Neural cell (in vitro differentiated cells): ENCODE measurements around the gene RNF121. TPM values are rescaled to one million over a fixed set of nuclear protein-coding genes. Genes with fewer than 3 reads are reported as not detected.

Experiments
- H2AFZ ChIP-seq: fragments of 200-600, 300-800 bp; sonication (generic), shearing (Covaris generic); 2 replicates; pipeline ENCODE4 v1.6.0; 2014; ENCODE audit warnings: low read depth, mild to moderate bottlenecking, antibody characterized with exemption, low read length, moderate library complexity
- H3F3A ChIP-seq: fragments of 200-600 bp; shearing (Covaris generic); 2 replicates; pipeline ENCODE4 v1.6.1; 2016; ENCODE audit warnings: mild to moderate bottlenecking, moderate library complexity, mixed read lengths, antibody characterized with exemption, low read length; ENCODE audit not compliant: insufficient read depth, poor library complexity, severe bottlenecking
- H3K27ac ChIP-seq: fragments of 200-600, 300-800 bp; sonication (generic), shearing (Covaris generic); 2 replicates; pipeline ENCODE4 v1.5.1; 2014; ENCODE audit warnings: mild to moderate bottlenecking, low read length, moderate library complexity
- H3K27me3 ChIP-seq: fragments of 300-800, 200-600 bp; sonication (generic), shearing (Covaris generic); 2 replicates; pipeline ENCODE4 v1.6.0; 2014; ENCODE audit warnings: mild to moderate bottlenecking, low read depth, low read length, moderate library complexity; ENCODE audit not compliant: insufficient read depth
- H3K36me3 ChIP-seq: fragments of 300-800, 200-600 bp; sonication (generic), shearing (Covaris generic); 2 replicates; pipeline ENCODE4 v1.5.1; 2014; ENCODE audit warnings: mild to moderate bottlenecking, antibody characterized with exemption, low read length, moderate library complexity; ENCODE audit not compliant: insufficient read depth
- H3K4me2 ChIP-seq: fragments of 300-800, 200-600 bp; sonication (generic), shearing (Covaris generic); 2 replicates; pipeline ENCODE4 v1.6.0; 2014; ENCODE audit warnings: mild to moderate bottlenecking, low read length
- H3K4me3 ChIP-seq: fragments of 300-800, 200-600 bp; sonication (generic), shearing (Covaris generic); 2 replicates; pipeline ENCODE4 v1.5.1; 2014; ENCODE audit warnings: mild to moderate bottlenecking, low read length, moderate library complexity
- H3K79me2 ChIP-seq: fragments of 200-600 bp; shearing (Covaris generic); replicated peaks from 2 replicates; pipeline ENCODE4 v1.6.0; 2014; ENCODE audit warnings: mild to moderate bottlenecking, low read length, moderate library complexity; ENCODE audit not compliant: insufficient read depth
- H3K9ac ChIP-seq: fragments of 300-800, 200-600 bp; sonication (generic), shearing (Covaris generic); 2 replicates; pipeline ENCODE4 v1.6.1; 2016; ENCODE audit warnings: mild to moderate bottlenecking, low read length, mixed read lengths
- H3K9me2 ChIP-seq: fragments of 200-600 bp; shearing (Covaris generic); 2 replicates; pipeline ENCODE4 v1.6.1; 2016; ENCODE audit warnings: mild to moderate bottlenecking, low read length, mixed read lengths; ENCODE audit not compliant: insufficient read depth
- H3K9me3 ChIP-seq: fragments of 200-600, 300-800 bp; sonication (generic), shearing (Covaris generic); 2 replicates; pipeline ENCODE4 v1.6.1; 2016; ENCODE audit warnings: mild to moderate bottlenecking, mixed run types, low read length, moderate library complexity, mixed read lengths
- H4K20me1 ChIP-seq: fragments of 200-600 bp; shearing (Covaris generic); 2 replicates; pipeline ENCODE4 v1.6.1; 2016; ENCODE audit warnings: mild to moderate bottlenecking, mixed run types; ENCODE audit not compliant: insufficient read depth
- EP300 ChIP-seq: fragments of 450-650 bp; conservative IDR thresholded peaks from 2 replicates; pipeline ENCODE4 v1.6.1; 2014; ENCODE audit warnings: antibody characterized with exemption, mild to moderate bottlenecking, moderate library complexity; ENCODE audit not compliant: poor library complexity, severe bottlenecking
- EZH2 ChIP-seq: fragments of 200-600, 300-800 bp; shearing (Covaris generic), sonication (generic); IDR thresholded peaks from 2 replicates; pipeline ENCODE4 v1.6.1; 2014; ENCODE audit warnings: antibody characterized with exemption, low read length, borderline replicate concordance, mild to moderate bottlenecking; ENCODE audit not compliant: insufficient read depth, poor library complexity, severe bottlenecking
- MXI1 ChIP-seq: fragments of 450-650 bp; conservative IDR thresholded peaks from 2 replicates; pipeline ENCODE4 v1.6.1; 2014; ENCODE audit warnings: antibody characterized with exemption, mild to moderate bottlenecking; ENCODE audit not compliant: poor library complexity, severe bottlenecking
- POLR2AphosphoS5 ChIP-seq: IDR thresholded peaks from 2 replicates; pipeline ENCODE4 v1.6.1; 2012
- RAD21 ChIP-seq: fragments of 450-650 bp; conservative IDR thresholded peaks from 2 replicates; pipeline ENCODE4 v1.6.1; 2014; ENCODE audit warnings: antibody characterized with exemption, mild to moderate bottlenecking, moderate library complexity
- SMC3 ChIP-seq: fragments of 450-650 bp; conservative IDR thresholded peaks from 2 replicates; pipeline ENCODE4 v1.6.1; 2014; ENCODE audit warnings: antibody characterized with exemption, mild to moderate bottlenecking, moderate library complexity; ENCODE audit not compliant: poor library complexity
- TAF1 ChIP-seq: IDR thresholded peaks from 2 replicates; pipeline ENCODE4 v1.6.1; 2012; ENCODE audit warnings: low read depth
- polyA plus RNA-seq: library from polyadenylated mRNA; depleted of rRNA; stranded (reverse); fragments of >200 nt; gene quantifications from 2 replicates; pipeline ENCODE4 v1.2.3, GENCODE V29; 2014
- TF ChIP-seq, protein P1 (sequence below): fragments of 450-650 bp; IDR thresholded peaks from 2 replicates; pipeline ENCODE4 v1.5.1; 2014; ENCODE audit warnings: antibody characterized with exemption, mild to moderate bottlenecking, moderate library complexity; ENCODE audit not compliant: poor library complexity, severe bottlenecking
- TF ChIP-seq, protein P2 (sequence below): IDR thresholded peaks from 2 replicates; pipeline ENCODE4 v1.6.1; 2012; ENCODE audit warnings: borderline replicate concordance

RNF121 gene
- polyA plus RNA-seq, 1 donor from 2014 or later, result 21.2 TPM

DNA sequence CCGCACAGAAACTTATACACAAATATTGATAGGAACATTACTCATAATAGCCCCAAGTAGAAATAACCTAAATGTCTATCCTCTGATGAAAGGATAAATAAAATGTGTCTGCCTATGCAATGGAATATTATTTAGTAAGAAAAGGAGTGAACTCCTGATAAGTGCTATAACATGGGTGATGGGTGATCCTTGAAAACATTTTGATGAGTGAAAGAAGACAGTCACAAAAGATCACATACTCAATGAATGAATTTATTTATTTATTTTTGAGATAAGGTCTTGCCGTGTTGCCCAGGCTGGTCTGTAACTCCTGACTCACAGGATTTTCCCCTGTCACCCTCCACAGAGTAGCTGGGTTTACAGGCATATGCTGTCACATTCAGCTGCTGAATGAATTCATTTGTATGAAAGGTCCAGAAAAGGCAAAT, 17.3 kb downstream of the RNF121 start:
- H3K4me3 ChIP-seq, result no peak overlapping the region
- no peak overlapping the region for H3K9ac ChIP-seq
- H4K20me1 ChIP-seq, result no peaks in the 10 kb centered on the region
- H2AFZ ChIP-seq, result no peak overlapping the region
- TF ChIP-seq, protein P1, sequence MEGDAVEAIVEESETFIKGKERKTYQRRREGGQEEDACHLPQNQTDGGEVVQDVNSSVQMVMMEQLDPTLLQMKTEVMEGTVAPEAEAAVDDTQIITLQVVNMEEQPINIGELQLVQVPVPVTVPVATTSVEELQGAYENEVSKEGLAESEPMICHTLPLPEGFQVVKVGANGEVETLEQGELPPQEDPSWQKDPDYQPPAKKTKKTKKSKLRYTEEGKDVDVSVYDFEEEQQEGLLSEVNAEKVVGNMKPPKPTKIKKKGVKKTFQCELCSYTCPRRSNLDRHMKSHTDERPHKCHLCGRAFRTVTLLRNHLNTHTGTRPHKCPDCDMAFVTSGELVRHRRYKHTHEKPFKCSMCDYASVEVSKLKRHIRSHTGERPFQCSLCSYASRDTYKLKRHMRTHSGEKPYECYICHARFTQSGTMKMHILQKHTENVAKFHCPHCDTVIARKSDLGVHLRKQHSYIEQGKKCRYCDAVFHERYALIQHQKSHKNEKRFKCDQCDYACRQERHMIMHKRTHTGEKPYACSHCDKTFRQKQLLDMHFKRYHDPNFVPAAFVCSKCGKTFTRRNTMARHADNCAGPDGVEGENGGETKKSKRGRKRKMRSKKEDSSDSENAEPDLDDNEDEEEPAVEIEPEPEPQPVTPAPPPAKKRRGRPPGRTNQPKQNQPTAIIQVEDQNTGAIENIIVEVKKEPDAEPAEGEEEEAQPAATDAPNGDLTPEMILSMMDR, result no peak
- TF ChIP-seq EZH2 (no peak), EP300 (no peak), MXI1 (no peak), TAF1 (no peak), SMC3 (no peak), RAD21 (no peak), POLR2AphosphoS5 (no peak)
- TF ChIP-seq, protein P2, sequence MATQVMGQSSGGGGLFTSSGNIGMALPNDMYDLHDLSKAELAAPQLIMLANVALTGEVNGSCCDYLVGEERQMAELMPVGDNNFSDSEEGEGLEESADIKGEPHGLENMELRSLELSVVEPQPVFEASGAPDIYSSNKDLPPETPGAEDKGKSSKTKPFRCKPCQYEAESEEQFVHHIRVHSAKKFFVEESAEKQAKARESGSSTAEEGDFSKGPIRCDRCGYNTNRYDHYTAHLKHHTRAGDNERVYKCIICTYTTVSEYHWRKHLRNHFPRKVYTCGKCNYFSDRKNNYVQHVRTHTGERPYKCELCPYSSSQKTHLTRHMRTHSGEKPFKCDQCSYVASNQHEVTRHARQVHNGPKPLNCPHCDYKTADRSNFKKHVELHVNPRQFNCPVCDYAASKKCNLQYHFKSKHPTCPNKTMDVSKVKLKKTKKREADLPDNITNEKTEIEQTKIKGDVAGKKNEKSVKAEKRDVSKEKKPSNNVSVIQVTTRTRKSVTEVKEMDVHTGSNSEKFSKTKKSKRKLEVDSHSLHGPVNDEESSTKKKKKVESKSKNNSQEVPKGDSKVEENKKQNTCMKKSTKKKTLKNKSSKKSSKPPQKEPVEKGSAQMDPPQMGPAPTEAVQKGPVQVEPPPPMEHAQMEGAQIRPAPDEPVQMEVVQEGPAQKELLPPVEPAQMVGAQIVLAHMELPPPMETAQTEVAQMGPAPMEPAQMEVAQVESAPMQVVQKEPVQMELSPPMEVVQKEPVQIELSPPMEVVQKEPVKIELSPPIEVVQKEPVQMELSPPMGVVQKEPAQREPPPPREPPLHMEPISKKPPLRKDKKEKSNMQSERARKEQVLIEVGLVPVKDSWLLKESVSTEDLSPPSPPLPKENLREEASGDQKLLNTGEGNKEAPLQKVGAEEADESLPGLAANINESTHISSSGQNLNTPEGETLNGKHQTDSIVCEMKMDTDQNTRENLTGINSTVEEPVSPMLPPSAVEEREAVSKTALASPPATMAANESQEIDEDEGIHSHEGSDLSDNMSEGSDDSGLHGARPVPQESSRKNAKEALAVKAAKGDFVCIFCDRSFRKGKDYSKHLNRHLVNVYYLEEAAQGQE, result no peak
- no peaks in the 10 kb centered on the region for H3F3A ChIP-seq
- no peak overlapping the region for H3K27ac ChIP-seq
- no peaks in the 10 kb centered on the region for H3K27me3 ChIP-seq
- no peak overlapping the region for H3K4me2 ChIP-seq
- no peaks in the 10 kb centered on the region for H3K9me3 ChIP-seq
- peaks cover 5% of the 10 kb centered on the region for H3K79me2 ChIP-seq
- H3K9me2 ChIP-seq, result no peaks in the 10 kb centered on the region
- H3K36me3 ChIP-seq, result no peaks in the 10 kb centered on the region

DNA sequence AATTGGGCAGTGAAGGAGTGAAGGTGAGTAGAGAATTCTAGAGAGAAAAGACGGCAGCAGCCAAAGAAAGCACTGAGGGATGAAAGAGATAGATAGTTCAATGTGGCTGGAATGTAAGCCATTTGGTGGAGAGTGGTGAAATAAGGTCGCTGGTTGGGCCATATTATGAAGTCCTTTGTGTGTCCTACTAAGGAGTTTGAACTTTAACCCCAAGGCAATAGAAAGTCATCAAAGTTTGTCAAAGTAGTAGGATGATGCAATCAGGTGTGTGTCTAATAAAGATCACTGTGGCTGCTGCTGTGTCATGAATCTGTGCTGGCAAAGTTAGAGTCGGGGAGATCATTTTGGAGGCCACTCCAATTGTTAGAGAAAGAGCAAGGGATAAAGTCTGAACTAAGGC, 18.7 kb downstream of the RNF121 start:
- H3K4me3 ChIP-seq, result no peak overlapping the region
- no peaks in the 10 kb centered on the region for H3K36me3 ChIP-seq
- no peak overlapping the region for H2AFZ ChIP-seq
- H3K27ac ChIP-seq, result no peak overlapping the region
- H3F3A ChIP-seq, result no peaks in the 10 kb centered on the region
- H3K9me2 ChIP-seq, result no peaks in the 10 kb centered on the region
- no peak overlapping the region for H3K4me2 ChIP-seq
- no peaks in the 10 kb centered on the region for H4K20me1 ChIP-seq
- H3K9me3 ChIP-seq, result no peaks in the 10 kb centered on the region
- no peaks in the 10 kb centered on the region for H3K27me3 ChIP-seq
- H3K9ac ChIP-seq, result no peak overlapping the region
- TF ChIP-seq MXI1, result no peak
- no peak for TF ChIP-seq EZH2
- TF ChIP-seq, protein P1, result no peak
- no peak for TF ChIP-seq EP300
- no peak for TF ChIP-seq SMC3
- TF ChIP-seq RAD21, result no peak
- no peak for TF ChIP-seq TAF1
- TF ChIP-seq POLR2AphosphoS5, result no peak
- TF ChIP-seq, protein P2, result no peak
- H3K79me2 ChIP-seq, result peaks cover 3% of the 10 kb centered on the region
